Heart left ventricle (tissue), 16 donors: ENCODE results near the gene SYMPK. TPM values are rescaled to one million over a fixed set of nuclear protein-coding genes. Genes with fewer than 3 reads are reported as not detected.

Experiments
- ATAC-seq, 4 donors: fragments of 200-7000 bp; cut with Tn5 transposase; one replicate each; pipeline ENCODE4 v1.9.1; 2020 to 2022; ENCODE audit warnings: moderate library complexity in 4 of 4, mild to moderate bottlenecking in 3 of 4, moderate number of reproducible peaks in 1 of 4
- DNase-seq, 5 donors: peaks; one replicate each; pipeline ENCODE4 v3.0.0-alpha.2; 2020
- H3K27ac ChIP-seq, 12 donors: fragments of 200-600 bp; sonication (generic) in 4 of 12; one replicate each; pipeline versions ENCODE4 v1.5.0 to v1.8.0; 2016 to 2022; ENCODE audit warnings: mild to moderate bottlenecking in 2 of 12
- H3K27me3 ChIP-seq, 9 donors: fragments of 200-600 bp; sonication (generic) in 2 of 9; one replicate each; pipeline versions ENCODE4 v1.5.1 to v1.8.0; 2016 to 2022; ENCODE audit warnings: mild to moderate bottlenecking in 3 of 9
- H3K36me3 ChIP-seq, 9 donors: fragments of 200-600 bp; sonication (generic) in 2 of 9; one replicate each; pipeline versions ENCODE4 v1.5.0 to v1.8.0; 2018 to 2022; ENCODE audit warnings: mild to moderate bottlenecking in 2 of 9
- H3K4me1 ChIP-seq, 12 donors: fragments of 200-600 bp; sonication (generic) in 4 of 12; one replicate each; pipeline versions ENCODE4 v1.5.0 to v1.8.0; 2016 to 2022; ENCODE audit warnings: mild to moderate bottlenecking in 3 of 12
- H3K4me3 ChIP-seq, 12 donors: fragments of 200-600 bp; sonication (generic) in 4 of 12; one replicate each; pipeline versions ENCODE4 v1.5.0 to v1.8.0; 2017 to 2022; ENCODE audit warnings: mild to moderate bottlenecking in 9 of 12, moderate library complexity in 4 of 12
- H3K9me3 ChIP-seq, 12 donors: fragments of 200-600 bp; sonication (generic) in 4 of 12; one replicate each; pipeline versions ENCODE4 v1.5.0 to v1.8.0; 2016 to 2022; ENCODE audit warnings: mild to moderate bottlenecking in 1 of 12
- CTCF ChIP-seq, 12 donors: fragments of 200-600 bp; sonication (generic) in 4 of 12; IDR thresholded peaks; one replicate each; pipeline versions ENCODE4 v1.5.0 to v1.8.0; 2018 to 2022; ENCODE audit warnings: antibody characterized with exemption in 12 of 12, mild to moderate bottlenecking in 5 of 12
- POLR2A ChIP-seq, 2 donors: fragments of 450-650 bp; IDR thresholded peaks; one replicate each; pipeline ENCODE4 v1.6.1; 2017; ENCODE audit warnings: antibody characterized with exemption in 2 of 2, mild to moderate bottlenecking in 2 of 2, moderate library complexity in 2 of 2
- WGBS, 4 donors: extraction: QIAGEN DNeasy Blood & Tissue Kit in 2 of 4; methylation state at CpG; one replicate each; pipeline versions ENCODE4 v1.1.5 to v1.1.7; 2013 to 2018; 5-methylcytosine and 5-hydroxymethylcytosine counted together
- intact Hi-C, 10 donors: fragments of 100-400 bp; cut with DNase I; formaldehyde crosslinking; loops; one replicate each; pipeline versions ENCODE4 v1.11.1 to v1.14.2; 2022
- polyA plus RNA-seq, 2 donors: library from polyadenylated mRNA; stranded (reverse); fragments of 200-250 nt; gene quantifications; one replicate each; pipeline ENCODE4 v1.2.3, GENCODE V29; 2013
- total RNA-seq, 9 donors: library from RNA; depleted of rRNA in 2 of 9; stranded (reverse); fragments of >200 nt in 2 of 9; fragmentation: NEBNext Ultra II Directional in 3 of 9; extraction: Animal tissue kit (Norgen Biotek cat#: 25700) in 3 of 9; gene quantifications; one replicate each; pipeline versions ENCODE4 v1.1.0 to v1.2.4, GENCODE V29; 2016 to 2023
- donor health status: ischemic (EF 13 %, LVEDD 7.1; RV severe dilation, severe dysfunction).
- donor health status: healthy with polysubstance abuse.
- donor health status: DM: no; HTN: yes; CAD: no.
- donor health status: DM: no; HTN: no; CAD: no.
- donor health status: ischemic (EF 25% LVEDD 6.9; RV normal size, moderate dysfunction).
- donor health status: ischemic (EF 25% LVEDD 5.7; RV mildly dilated, moderate dysfunction).
- donor health status: healthy.
- donor health status: DM: yes; HTN: yes; CAD: no.
- donor health status: ischemic (EF 35%, LVEDD 5.7; RV mildly dilated, moderate dysfunction).
- donor health status: nonischemic (EF 11% LVEDD 7.7; RV severe dilation, severe dysfunction).
- donor health status: DM: yes; HTN: yes; CAD: no.
- donor health status: PGD.
- donor health status: ischemic (EF 29% LVEDD 5.4; RV normal size, mild dysfunction).
- donor health status: nonischemic (EF 23%, LVEDD 6.1; RV moderate dilation, normal function).

The SYMPK gene
- total and polyA plus RNA-seq, 11 donors = 21.9 to 47.7 (median 34.3) TPM

GRCh38 chr19:45821570-45821969, 41.4 kb downstream of the SYMPK start:
- DNase-seq (peak in 2 of 5 donors; percentile 13 to 14), ATAC-seq (no peak)
- peaks cover 0 to 66% (median 59%) of the 10 kb centered on the region in 9 donors for H3K36me3 ChIP-seq
- intact Hi-C loops = no loop called here
- no peak overlapping the region for H3K4me3 ChIP-seq
- TF ChIP-seq POLR2A (IDR thresholded peaks at IDR 0.05) (no peak), CTCF (IDR thresholded peaks at IDR 0.05) (no peak)
- WGBS, 4 donors = 82 to 93% (median 87%) methylated on average over 5 to 10 of the region's 10 CpGs
- peaks cover 0 to 19% (median 0%) of the 10 kb centered on the region in 12 donors for H3K4me1 ChIP-seq
- no peaks in the 10 kb centered on the region for H3K9me3 ChIP-seq
- H3K27ac ChIP-seq = no peak overlapping the region
- H3K27me3 ChIP-seq = no peaks in the 10 kb centered on the region

- DNase-seq (peak in 2 of 5 donors; percentile 4 to 29), ATAC-seq (no peak)
- TF ChIP-seq CTCF (IDR thresholded peaks at IDR 0.05) = no peak
- no peak for TF ChIP-seq POLR2A (IDR thresholded peaks at IDR 0.05)
- Histone ChIP-seq H3K4me1 (peaks cover 0 to 24% (median 1%) of the 10 kb centered on the region in 12 donors), H3K9me3 (no peaks in the 10 kb centered on the region), H3K27ac (no peak overlapping the region), H3K27me3 (peaks cover 0 to 2% (median 0%) of the 10 kb centered on the region in 9 donors), H3K36me3 (peaks cover 0 to 62% (median 54%) of the 10 kb centered on the region in 9 donors), H3K4me3 (no peak overlapping the region)
- intact Hi-C loops = no loop called here
- WGBS, 4 donors = 83 to 89% (median 87%) methylated on average over 8 of the region's 8 CpGs
Measured at GRCh38 chr19:45821103-45821521, 41.8 kb downstream of the SYMPK start.

GRCh38 chr19:45820413-45821102, 42.4 kb downstream of the SYMPK start:
- Histone ChIP-seq H3K27ac (no peak overlapping the region), H3K4me3 (no peak overlapping the region), H3K4me1 (peaks cover 0 to 28% (median 5%) of the 10 kb centered on the region in 12 donors), H3K9me3 (no peaks in the 10 kb centered on the region), H3K27me3 (peaks cover 0 to 8% (median 0%) of the 10 kb centered on the region in 9 donors), H3K36me3 (peaks cover 0 to 56% (median 49%) of the 10 kb centered on the region in 9 donors)
- intact Hi-C loops = no loop called here
- peak in 1 of 5 donors; percentile 37 for DNase-seq
- no peak for ATAC-seq
- no peak for TF ChIP-seq CTCF (IDR thresholded peaks at IDR 0.05)
- no peak for TF ChIP-seq POLR2A (IDR thresholded peaks at IDR 0.05)
- WGBS, 4 donors = 73 to 77% (median 74%) methylated on average over 18 to 20 of the region's 20 CpGs

- 84 to 88% (median 86%) methylated on average over 6 of the region's 6 CpGs for WGBS, 4 donors
- no peak overlapping the region for H3K27ac ChIP-seq
- TF ChIP-seq POLR2A (IDR thresholded peaks at IDR 0.05) = no peak
- no peak for TF ChIP-seq CTCF (IDR thresholded peaks at IDR 0.05)
- no peak overlapping the region for H3K4me3 ChIP-seq
- peaks cover 0 to 12% (median 0%) of the 10 kb centered on the region in 9 donors for H3K27me3 ChIP-seq
- no peaks in the 10 kb centered on the region for H3K9me3 ChIP-seq
- ATAC-seq (no peak), DNase-seq (no peak)
- peaks cover 0 to 34% (median 10%) of the 10 kb centered on the region in 12 donors for H3K4me1 ChIP-seq
- intact Hi-C loops = loop anchor here in 3 of 10 donors (5.0 kb wide), 1 partner anchor 63 kb away; no protein-coding TSS in a partner anchor
- H3K36me3 ChIP-seq = peaks cover 0 to 48% (median 41%) of the 10 kb centered on the region in 9 donors
Measured at GRCh38 chr19:45819769-45820168, 43.2 kb downstream of the SYMPK start.
